HG03575 (cell line): ENCODE measurements around the gene AURKAIP1.
"Not testable (repeated sequence)": the region's sequence is repeated elsewhere in the genome, so short reads cannot be mapped to it uniquely, and the experiment has no call there.

Experiments used
- ATAC-seq: cut with Tn5 transposase; IDR thresholded peaks from one replicate; pipeline ENCODE4 v1.9.1; 2021; ENCODE audit not compliant: unreplicated experiment, insufficient number of reproducible peaks, low FRiP score; ENCODE audit errors: extremely low read depth

Gene AURKAIP1

GRCh38 chr1:1391225-1391624, 16.2 kb upstream of the AURKAIP1 start:
- ATAC-seq, result no peak

GRCh38 chr1:1390675-1391074, 15.7 kb upstream of the AURKAIP1 start:
- ATAC-seq, result no peak

DNA sequence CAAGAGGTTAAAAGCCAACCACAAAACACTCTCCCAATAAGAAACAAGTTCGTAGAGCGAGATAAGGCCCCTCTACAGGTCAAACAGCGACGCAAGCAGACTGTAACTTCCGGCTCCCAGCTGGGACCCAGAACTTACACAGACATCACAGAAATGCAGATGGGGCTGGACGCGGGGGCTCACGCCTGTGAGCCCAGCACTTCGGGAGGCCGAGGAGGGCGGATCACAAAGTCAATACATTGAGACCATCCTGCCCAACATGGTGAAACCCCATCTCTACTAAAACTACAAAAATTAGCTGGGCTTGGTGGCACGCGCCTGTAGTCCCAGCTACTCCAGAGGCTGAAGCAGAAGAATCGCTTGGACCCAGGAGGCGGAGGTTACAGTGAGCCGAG, 13.1 kb upstream of the AURKAIP1 start:
- no peak for ATAC-seq

DNA sequence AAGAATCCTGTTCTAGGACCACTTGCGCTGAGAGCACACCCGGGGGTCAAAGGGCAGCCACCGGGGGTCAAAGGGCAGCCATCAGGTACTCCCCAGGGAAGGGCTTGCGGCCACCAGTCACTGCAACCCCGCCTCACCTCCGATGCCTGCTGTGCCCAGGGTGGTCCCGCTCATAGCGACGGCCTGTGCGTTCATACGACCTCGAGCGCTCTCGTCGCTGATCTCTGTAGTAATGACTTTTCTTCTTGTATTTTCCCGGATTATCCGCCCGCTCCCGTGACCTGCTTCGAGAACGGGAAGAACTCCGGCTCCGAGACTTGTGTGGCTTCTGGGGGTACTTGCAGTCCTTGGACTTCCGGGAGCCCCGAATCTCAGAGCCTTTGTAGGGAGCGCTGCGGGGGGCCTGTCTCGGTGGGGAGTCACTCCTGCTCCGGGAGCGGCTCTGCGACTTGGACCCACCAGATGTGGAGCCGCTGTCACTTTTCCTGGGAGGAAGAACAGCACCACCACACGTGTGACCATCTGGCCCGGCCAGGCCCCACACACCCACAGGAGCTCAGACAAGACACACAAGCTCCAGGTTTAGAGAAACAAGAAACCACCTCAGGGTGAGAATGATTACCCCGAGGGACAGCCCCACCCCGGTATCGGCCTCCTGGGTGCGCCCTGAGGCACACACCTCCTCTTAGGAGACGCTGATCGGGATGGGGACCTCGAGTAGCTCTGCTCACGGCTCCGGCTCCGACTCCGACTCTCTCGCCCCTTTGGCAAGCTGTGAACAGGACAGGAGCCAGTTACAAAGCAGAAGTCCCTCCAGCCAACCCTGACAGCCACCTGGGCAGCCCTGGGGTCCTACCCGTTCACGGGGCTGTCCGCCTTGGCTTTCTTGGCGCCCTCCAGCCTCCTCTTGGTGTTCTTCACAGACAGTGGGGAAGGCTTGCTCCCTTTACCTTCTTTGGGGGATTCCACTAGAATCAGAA, 12.4 kb upstream of the AURKAIP1 start:
- no peak for ATAC-seq

- no peak for ATAC-seq
These were observed 10.9 kb upstream of the AURKAIP1 start for GRCh38 chr1:1385931-1386330.

- not testable (repeated sequence) for ATAC-seq
These were observed 10.3 kb upstream of the AURKAIP1 start for GRCh38 chr1:1385339-1385738.

DNA sequence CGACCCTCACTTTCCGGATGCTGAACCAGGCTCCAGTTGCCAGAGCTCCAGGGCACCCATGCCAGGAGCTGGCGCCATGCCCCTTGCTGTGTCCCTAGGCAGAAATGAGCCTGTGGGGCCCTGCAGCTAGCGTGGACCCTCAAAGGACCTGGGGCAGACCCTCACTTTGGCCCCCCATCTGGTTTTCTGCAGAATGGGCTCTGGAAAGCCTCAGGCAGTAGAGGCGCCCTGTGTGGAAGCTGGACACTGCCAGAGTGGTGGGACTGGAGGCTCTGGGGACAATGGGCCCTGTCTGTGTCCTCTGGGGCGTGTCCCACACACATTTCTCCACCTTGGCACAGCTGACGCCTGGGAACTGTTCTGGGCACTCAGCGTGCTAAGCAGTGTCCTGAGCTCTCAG, 6.3 kb upstream of the AURKAIP1 start:
- no peak for ATAC-seq

DNA sequence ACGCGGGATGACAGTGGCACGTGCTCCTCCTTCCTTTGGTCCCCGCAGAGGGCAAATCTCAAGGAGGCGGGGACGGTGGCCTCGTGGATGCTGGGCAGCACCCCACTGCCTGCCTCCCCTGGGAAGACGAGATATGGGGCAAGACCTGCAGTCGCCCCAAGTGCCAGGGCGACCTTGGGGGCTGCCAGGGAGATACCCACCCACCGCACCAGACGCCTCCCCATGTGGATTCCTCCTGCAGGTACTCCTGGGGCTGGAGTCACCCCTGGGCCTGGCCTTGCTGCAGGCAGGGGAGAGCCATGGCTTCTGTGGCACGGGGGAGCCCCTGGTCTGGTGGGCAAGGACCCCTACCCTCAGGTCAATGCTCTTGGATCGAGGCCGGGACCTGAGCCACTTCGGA, 5.9 kb upstream of the AURKAIP1 start:
- no peak for ATAC-seq

- ATAC-seq, result no peak
These were observed 2.7 kb upstream of the AURKAIP1 start for GRCh38 chr1:1377540-1378205.

DNA sequence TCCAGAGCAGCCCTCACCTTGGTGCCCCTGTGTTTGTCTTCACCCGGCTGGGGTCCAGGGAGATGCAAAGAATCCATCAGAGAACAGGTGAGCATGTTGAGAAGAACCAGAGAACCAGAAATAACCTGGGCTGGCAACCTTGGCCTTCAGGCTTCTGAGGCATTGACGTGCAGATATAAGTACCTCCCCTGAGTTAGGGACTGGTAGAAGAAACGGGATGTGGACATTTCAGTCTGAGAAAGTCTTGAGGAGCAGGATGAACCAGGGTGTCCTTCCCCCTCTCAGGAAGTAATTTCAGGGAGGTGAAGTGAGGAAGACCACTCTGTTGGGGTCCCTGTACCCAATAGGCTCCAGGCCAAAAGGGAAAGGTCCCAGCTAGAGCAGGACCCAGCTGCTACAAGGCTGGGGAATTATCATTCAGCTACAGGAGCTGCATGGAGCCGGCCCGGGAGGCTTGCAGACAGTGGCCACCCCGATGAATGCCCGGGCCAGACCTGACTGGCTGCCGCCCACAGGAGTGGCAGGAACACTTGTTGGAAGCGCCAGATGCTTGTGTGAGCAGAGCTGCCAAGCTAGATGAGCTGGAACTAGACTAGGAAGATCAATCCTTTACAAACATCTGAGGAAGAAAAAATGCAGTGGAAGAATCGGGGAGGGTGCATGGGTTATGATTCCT, 1.7 kb upstream of the AURKAIP1 start:
- ATAC-seq, result no peak

DNA sequence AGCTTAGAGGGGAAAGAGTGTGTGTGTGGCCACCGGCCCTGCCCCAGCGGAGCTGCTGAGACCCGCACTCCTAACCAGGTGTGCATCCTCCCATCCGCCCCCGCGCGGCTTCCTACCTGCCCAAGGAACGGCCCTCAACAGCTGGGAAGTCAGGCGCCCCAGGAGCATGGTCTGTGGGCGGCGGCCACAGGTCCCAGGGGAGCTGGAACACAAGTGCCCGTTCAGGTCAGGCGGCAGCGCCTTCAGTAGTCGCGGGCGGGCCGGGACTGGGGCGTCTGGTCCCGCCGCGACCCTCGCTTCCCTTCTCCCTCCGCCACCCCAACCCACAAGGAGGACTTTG, 448 bp downstream of the AURKAIP1 start:
- ATAC-seq, result no peak

DNA sequence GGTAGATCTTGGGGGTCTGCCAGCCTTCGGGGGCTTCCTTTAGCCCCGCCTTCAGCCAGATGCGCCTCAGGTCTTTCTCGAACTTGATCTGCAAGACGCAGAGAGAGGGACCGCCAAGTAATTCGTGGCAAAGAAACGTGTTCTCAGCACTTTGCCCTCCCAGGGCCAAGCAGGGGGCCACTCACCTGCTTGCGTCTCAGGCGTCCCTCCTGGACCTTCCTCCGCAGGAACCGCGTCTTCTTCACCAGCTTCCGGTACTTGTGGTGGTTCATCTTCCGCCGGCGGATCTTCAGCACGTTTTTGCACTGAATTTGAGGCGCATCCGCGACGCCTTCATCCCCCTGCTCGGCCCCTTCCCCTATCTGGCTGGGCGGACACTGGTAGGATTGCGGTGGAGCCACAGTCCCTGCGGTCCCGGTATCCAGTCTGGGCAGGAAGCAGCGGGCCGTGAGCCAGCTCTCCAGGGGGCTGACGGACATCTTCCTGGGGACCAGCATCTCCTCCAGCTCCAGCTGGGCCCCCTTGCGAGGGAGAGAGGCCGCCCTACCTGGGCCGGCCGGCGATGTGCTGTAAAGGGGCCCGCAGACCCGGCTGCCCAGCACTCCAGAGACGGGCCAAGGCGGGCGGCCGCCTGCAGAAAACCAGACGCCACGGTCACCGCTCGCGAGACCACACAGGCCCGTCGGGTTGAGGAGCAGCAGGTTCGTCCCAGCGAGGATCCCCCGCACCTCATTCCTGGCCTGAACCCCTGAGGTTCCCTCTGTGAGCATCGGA, 1.0 kb downstream of the AURKAIP1 start:
- ATAC-seq, result no peak

DNA sequence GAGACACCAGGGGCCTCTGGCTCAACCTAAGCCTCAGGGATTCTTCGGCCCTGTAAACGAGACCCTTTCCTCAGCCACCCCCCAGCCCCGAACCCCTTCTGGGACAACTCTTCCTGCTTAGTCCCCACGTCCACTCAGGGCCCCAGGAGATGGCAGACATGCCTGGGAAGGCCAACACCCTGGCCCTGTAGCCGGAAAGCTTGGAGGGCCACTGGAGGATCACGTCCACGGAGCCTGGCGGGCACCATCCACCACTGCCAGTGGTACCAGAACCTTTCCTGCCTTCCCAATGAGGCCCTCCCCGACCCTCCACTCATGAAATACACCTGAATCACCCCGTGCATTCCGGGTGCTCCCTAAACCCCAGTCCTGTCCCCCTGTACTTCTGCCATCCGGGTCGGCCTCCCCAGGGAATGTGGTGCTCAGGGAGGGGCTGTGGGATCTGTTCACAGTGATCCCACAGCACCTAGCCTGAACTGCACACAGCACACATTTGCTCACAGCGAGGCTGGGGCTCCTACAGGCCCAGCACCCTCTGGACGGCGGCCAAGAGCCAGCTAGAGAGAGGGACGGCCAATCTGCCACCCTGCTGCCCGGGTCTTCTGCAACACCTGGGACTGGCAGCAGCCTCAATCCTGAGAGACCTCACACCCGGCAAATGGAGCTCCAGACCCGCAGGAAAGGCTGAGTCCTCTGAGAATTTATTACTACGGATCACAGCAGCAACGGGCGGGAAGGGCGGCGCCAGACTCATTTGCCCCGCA, 1.8 kb downstream of the AURKAIP1 start:
- ATAC-seq, result no peak

- ATAC-seq, result no peak
These were observed 3.0 kb downstream of the AURKAIP1 start for GRCh38 chr1:1371746-1372711.

- no peak for ATAC-seq
These were observed 3.7 kb downstream of the AURKAIP1 start for GRCh38 chr1:1371364-1371745.

DNA sequence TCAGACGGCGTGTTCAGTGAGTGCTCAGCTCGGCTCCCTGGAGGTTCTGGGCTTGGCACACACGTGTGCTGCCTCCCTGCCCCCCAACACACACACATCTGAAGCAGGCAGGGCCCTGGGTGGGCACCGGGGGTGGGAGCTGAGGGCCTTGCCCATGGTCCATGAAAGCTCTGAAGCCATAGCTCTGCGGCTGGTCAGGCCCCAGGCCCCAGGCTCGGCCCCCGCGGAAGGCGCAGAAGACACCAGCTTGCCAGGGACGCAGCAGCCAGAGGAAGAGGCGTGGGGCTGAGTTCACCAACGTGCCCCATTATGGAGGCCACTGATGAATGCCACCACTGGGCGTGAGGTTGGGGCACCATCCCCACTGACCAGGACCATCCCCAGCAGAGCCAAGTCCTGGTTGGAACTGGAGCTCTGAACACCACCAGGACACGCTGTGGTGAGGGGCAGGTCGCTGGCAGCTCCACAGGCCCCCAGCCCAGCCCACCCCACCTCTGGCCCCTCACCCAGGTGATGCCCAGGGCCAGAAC, 4.2 kb downstream of the AURKAIP1 start:
- ATAC-seq, result no peak

DNA sequence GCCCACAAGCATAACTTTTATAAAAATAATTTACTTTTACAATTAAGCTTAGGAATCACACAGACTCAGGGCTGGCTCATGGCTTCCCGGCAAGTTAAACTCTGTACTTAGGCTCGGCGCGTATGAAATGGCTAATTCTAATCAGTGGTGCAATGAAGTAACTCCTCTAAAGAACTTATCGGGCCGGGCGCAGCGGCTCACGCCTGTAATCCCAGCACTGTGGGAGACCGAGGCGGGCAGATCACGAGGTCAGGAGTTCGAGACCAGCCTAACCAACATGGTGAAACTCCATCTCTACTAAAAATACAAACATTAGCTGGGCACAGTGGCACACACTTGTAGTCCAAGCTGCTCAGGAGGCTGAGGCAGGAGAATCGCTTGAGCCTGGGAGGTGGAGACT, 4.9 kb downstream of the AURKAIP1 start:
- ATAC-seq, result not testable (repeated sequence)
